Stimulated activated naive CD4-positive, alpha-beta T cell treated with Interleukin-2 at 50 U/mL for 16 hours (primary cell): ENCODE data around the gene FAM32A.
"Not testable (repeated sequence)": the region's sequence is repeated elsewhere in the genome, so short reads cannot be mapped to it uniquely, and the experiment has no call there.

Experiments used
- DNase-seq: peaks from one replicate; lab custom pipeline; 2025; lab: John Stamatoyannopoulos, UW

FAM32A gene

DNA sequence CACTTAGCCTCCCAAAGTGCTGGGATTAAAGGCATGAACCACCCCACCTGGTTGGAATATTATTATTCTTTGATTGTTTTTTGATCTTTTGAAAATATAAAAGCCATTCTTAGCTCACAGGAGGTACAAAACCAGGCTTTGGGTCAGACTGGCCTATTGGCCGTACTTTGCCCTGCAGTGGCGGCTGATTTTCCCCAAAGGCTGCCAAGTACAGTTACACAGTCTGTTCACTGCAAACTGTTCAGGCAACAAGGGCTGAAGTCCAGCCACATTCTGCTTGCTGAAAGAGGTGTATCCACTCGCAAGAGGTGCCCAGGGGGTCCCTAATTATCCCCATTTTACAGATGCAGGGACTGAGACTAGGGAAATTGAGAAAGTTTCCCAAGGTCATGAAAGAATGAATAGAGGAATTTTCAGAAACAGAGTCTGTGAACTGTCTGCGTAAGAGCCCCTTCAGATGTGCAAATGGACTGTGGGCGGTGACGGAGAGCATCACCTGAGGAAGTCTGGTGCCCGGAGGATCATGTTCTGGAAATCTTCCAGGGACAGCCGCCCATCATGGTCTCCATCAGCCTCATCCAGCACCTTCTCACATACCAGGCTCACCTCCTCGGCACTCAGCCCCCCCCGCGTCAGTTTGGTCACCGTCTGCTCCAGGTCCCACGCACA, 20.9 kb upstream of the FAM32A start:
- DNase-seq = no peak

DNA sequence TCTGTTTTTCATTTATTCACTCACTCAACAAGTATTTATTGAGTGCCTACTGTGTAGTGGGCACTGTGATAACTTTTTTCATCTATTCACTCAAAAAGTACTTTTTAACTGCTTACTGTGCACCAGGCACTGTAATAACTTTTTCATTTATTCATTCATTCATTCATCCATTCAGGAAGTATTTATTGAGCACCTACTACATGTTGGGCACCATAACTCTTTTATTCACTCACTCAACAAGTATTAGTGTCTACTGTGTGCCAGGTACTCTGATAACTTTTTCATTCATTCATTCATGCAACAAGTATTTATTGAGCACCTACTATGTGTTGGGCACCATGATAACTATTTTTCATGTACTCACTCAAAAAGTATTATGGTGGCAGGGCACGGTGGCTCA, 18.8 kb upstream of the FAM32A start:
- DNase-seq = no peak

DNA sequence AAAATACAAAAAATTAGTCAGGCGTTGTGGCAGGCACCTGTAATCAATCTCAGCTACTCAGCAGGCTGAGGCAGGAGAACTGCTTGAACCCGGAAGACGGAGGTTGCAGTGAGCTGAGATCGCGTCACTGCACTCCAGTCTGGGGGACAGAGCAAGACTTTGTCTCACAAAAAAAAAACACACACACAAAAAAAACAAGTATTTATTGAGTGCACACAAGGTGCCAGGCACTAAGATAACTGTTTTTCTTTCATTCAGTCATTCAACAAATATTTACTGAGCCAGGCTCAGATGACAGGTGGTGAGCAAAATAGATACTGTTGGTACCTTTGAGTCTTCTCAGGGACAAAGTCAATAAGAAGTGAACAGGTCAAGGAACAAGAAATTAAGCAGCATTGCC, 18.2 kb upstream of the FAM32A start:
- no peak for DNase-seq

DNA sequence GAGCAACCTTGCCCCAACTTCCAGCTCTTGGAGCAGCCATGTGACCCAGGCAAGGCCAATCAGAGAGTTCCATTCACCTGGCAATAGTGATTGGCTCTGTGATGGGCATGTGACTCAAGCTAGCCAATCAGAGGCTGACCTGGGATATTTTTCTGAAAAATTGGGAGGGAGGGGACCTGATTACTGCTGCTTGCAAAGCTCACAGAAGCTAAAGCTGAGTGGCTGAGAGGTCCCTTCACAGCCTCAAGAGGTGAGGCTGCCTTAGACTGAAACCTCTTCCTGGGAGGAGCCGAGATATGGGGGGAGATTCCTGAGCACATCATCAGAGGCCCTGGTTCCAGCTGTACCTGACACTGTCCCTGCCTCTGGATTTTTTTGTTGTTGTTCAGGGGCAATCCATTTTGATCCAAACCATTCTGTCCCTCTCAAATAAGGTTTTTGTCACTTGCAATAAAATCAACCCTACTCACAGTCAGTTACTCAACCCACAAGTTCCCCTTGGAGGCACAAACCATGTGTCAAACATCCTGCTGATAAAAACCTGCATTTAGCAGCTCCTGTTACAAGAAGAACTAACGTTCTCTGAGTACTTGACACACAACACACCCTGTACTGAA, 16.6 kb upstream of the FAM32A start:
- no peak for DNase-seq

DNA sequence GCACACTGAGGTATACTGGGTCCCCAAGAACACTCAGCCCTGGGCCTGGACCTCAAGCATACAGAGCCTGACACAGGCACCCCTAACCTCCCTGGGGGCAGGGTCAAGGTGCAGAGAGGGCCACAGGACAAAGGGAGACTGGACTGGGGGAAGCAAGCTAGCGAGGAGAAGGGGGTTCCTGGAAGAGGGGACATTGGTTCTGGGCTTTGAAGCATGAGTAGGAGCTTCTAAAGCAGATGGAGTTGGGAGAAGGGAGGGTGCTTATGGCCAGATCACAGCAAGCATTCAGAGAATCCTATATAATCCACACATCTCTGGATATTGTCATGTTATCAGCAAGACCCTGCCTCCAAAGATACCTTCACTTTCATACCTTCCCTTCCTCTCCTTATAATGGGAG, 15.1 kb upstream of the FAM32A start:
- no peak for DNase-seq

DNA sequence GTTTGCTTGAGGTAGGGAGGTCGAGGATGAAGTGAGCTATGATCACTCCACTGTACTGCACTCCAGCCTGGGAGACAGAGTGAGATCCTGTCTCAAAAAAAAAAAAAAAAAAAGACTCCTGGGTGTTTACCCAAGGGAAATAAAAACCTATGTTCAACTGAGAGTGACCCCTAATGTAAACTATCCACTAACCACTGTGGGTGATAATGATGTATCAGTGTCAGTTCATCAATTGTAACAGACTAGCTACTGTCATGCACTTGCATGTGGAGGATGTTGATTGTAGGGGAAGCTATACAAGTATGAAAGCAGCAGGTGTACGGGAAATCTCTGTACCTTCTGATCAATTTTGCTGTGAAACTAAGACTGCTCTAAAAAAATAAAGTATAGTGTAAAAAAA, 9.3 kb upstream of the FAM32A start:
- no peak for DNase-seq

DNA sequence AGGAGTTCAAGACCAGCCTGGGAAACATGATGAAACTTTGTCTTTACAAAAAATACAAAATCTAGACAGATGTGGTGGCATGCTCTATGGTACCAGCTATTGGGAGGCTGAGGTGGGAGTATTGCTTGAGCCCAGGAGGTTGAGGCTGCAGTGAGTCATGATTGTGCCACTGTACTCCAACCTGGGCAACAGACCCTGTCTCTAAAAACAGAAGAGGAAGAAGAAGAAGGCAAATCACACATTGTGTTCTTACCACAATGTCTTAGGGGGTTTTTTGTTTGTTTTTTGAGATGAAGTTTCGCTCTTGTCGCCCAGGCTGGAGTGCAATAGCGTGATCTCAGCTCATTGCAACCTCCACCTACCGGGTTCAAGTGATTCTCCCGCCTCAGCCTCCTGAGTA, 6.3 kb upstream of the FAM32A start:
- not testable (repeated sequence) for DNase-seq

DNA sequence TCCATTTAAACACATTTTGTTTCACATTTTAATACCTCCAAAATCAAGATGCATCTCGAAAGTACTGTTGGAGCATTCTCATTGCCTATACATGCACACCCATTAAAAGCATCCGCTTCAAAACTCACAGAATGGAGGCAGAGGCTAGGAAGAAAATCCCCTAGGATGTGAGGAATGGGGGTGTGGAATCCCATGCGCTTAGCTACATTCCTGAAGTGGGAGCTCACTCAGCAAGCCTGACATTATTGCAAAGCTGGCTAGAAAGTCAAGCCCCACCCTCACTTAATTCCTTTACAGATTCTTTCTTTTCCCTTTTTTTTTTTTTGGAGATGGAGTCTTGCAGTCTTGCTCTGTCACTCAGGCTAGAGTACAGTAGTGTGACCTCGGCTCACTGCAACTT, 4.6 kb upstream of the FAM32A start:
- DNase-seq = no peak

DNA sequence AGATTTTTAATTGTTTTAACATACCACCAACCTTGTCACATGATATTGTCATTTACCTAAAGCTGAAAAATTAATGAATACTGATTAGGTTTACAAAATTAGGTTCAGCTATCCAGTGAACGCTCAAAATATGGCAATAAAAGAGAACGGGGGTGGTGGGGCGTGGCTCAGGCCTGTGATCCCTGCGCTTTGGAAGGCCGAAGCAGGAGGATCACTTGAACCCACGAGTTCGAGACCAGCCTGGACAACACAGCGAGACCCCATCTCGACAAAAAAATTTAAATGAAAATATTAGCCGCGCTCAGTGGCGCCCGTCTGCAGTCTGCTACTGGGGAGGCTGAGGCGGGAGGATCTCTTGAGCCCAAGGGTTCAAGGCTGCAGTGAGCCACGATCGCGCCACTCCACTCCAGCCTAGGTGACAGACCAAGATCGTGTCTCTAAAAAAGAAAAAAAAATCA, 516 bp upstream of the FAM32A start:
- DNase-seq = no peak

DNA sequence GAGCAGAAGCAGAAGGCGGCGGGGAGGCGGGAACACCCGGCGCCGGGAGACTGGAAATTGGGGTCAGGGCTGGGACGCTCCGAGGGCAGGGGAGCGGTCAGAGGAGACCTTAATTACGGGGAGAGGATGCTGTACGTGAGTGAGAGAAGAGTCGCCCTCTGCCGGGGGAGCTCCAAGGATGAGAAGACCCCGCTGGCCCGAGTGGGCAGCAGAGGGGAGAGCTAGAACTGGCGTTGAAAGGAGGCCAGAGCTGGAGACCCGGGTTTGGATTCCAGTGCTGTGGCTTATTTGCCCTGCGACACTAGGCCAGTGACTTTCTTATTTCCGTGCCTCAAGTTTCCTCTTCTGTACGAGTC, 536 bp downstream of the FAM32A start:
- DNase-seq = peak; percentile 35

DNA sequence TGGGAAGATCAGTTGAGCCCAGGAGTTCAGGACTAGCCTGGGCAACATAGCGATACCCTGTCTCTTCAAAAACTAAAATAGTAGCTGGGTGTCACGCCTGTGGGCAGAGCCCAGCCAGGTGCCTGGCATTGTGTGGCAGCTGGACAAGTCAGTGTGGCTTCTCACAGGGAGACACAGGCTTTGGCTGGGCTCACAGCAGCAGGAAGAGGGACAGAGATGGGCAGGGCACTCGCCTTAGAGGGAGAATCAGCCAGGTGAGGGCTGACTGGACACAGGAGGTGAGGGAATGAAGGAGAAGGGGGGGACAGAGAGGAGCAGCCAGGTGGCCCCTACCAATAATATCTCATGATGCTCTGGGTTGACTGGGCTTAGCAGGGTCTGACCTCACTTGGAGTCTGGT, 3.3 kb downstream of the FAM32A start:
- no peak for DNase-seq

DNA sequence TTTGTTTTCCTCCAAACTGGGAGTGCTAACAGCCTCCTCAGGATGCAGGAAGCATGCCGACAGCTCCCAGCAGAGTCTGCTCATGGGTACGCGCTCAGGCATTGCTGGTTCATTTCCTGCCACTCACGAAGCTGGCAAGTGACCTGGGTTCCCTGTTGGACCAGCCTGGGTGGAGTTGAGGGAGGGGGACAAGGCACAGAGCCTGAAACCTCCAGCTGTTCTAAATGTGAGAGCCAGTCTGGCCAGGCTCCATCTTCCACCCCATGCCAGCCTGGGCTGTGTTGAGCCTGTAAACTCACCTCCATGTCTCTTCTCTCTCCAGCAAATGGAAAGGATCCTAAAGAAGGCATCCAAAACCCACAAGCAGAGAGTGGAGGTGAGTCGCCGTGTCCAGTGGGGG, 5.0 kb downstream of the FAM32A start:
- DNase-seq = no peak

DNA sequence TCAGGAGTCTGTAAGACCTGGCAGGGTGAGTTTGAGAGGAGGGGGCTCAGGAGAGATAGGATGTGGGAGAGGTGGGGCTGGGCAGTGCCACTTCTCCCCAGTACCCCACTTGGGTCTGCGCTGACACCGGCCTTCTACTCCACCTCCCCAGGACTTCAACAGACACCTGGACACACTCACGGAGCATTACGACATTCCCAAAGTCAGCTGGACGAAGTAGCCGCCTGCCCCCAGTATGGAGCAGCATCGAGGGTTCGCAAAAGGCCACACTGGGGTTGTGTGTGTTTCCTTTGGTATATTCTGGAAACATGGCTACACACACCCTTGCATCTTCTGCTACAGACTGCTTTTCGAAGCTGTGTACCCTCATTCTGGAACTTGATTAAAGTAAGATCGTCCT, 5.5 kb downstream of the FAM32A start:
- DNase-seq = no peak

DNA sequence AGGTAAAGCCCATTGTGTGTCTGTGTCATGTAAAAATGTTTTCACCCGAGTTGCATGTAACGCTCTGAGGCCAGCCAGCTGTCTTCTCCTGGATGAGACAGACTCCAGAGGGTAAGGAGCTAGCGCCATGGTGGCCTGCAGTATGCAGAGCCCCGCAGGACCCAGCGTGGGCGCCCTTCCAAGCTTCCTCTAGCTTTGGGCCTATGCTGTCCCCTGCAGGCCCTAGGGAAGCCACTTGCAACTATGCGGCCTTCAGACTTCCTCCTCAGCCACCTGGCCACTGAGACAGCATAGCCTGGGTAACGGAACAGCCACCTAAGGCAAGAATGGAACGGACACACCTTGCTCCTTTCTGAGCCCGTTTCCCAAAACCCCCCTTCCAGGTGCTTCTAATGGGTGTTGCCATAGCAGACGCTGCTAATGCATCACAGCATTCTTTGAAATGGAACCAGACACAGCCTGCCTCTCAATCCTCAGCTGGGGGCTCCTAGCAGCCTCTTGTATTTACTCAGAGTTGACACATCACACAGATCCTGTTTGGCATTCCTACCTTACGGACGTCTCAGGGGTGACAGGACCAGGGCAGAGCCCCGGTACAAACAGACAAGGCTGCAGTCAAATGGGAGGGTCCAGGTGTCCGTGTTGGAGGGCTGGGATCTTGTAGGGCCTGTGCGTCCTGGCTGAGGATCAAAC, 6.2 kb downstream of the FAM32A start:
- no peak for DNase-seq

DNA sequence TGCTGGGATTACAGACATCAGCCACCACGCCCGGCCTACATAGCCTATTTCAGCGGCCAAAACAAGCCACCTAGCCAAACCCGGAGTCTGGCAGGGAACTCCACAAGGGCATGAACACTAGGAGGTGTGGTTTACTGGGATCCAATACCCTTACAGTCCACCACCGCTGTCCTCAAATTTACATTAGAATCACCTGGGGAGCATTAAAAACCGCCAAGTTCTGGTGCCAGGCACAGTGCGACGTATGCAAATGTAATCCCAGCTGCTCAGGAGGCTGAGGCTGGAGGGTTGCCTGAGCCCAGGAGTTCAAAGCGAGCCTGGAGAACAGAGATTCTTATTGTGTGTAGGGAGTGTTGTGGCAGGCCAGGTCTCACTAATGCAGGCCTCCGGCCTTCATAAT, 8.3 kb downstream of the FAM32A start:
- no peak for DNase-seq

DNA sequence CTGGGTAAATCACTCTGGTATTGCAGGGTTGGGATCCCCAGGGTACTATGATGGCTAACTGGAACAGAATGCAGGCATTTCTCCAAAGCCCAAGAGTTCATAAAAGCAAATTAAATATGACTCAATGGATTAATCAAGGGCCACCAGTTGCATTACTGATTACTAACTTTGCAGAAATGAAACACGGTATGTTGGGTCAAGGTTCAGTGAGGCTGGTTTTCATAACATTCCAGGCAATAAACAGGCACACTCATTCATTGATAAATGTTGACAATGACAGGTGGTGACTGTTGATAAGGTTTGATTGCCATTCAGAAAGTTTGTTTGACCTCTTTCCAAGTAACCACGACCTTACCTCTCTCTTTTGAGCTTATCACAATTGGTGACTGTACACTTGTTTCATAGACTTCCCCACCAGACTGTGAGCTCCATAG, 12.0 kb downstream of the FAM32A start:
- DNase-seq = no peak

DNA sequence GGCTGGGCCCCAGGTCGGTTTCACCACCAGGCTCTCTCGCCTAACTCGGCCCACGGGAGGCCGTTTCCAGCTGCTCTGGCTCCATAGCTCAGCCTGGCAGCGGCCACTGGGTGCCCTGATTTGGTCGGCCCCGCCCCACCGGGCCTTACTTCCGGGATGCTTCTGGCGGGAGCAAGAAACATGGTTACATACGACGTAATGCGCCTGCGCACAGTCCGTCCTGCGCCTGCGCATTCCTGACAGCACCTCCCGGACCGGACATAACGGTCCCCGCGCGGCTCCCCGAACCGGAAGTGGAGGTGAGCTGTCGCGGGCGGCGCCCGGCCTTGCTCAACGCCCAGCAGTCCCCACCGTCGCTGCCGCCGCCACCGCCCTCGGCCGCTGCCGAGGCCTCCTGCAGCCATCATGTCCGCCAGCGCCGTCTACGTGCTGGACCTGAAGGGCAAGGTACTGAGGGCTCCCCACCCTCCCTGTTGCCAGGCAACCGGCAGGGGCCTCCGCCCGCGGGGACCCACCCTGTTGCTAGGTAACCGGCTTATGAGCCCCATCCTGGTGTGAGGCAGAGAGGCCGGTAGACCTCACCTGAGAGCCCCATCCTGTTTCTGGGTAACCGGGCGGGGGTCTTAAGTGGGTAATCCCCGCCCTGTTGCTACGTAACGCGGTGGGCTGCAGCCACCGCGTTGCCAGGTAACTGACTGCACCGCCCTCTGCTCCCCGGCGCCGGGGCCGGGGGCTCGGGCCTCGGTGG, 12.6 kb downstream of the FAM32A start, which contains the start of gene AP1M1:
AP1M1 (plus strand) TSS at position 290 of the 748 bp plus-strand sequence; CDS start at position 406, 116 bp downstream.
- DNase-seq = peak; percentile 97

DNA sequence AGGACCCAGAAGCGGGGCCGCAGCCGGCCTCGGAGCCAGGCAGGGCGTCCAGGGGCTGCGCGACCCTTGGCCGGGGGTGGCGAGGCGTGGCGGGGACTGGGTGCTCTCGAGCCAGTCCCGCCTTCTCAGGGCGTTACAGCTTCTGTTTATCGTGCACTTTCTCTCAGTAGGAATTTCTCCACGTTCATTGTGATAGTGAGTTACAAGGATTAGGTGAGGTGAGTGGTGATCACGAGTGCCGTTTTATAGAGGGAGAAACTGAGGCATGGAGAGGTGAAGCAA, 13.1 kb downstream of the FAM32A start:
- no peak for DNase-seq

DNA sequence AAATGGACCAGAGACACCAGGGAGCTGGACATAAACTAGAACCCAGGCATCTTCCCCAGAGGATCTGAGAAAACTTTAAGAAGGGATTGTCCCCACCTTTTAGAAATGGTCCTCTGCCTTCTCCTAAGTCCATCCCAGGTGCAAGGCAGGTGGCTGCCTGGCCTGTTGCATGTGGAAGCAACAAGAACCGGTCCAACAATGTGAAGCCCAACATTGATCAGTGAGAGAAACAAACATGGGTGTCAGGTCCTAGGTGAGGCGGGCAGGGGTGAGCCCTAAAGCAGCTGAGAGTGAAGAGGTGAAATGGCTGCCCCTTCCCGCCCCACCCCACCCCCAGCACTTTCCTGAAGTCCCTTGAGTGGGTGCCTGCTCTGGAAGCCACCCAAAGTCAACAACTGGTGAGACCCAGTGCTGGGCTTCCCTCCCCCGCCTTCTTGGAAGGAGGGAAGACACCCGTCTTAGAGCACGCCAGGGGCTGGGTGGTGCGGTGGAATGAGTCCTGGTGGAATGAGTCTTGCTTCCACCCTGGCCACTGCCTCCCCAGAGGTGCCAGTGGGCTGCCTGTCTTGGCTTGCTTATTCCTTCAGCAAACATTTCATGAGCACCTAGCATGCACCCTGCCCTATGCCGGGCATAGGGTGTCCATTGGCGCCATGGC, 14.2 kb downstream of the FAM32A start:
- no peak for DNase-seq

DNA sequence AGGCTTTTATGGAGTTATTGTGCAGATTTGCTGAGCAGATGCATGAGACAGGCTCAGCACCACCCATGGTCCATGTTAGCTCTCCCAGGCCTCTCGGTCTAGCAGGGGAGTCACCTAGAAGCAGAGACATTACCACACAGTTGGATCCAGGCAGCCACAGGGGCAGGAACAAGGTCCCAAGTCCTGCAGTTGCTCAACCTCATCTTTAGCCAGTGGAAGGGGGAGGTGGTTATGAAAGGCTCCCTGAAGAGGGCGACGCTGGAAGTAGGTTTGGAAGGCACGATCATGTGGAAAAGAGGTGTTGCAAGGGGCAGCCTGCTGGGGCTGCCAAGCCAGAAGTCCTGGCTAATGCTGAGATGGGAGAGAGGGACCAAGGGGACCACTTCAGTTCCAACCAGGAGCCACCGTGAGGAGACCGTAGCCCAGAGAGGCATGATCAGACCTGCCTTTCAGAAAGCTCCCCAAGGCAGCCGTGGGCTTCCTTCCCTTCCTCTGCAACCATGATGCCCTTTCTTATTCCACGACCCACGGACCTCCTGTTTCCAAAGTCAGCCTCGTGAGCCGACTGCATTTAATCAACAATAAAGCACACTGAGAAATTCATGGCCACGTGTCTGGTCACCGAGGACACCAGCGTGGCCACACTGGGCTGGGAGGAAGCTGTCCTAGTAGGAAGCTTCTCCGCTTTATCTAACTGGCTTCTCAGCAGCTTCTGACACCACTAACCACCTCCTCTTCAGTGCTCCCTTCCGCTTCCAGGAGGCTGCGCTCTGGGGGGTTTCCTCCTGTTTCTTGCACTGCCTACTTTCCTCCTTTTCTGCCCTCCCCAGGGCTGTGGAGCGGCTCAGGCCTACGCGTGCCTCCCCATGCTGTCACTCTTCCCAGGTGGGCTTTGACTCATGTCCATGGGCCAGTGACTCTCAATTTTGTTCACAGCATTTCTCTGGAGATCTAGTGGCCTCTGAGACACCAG, 15.1 kb downstream of the FAM32A start:
- no peak for DNase-seq

DNA sequence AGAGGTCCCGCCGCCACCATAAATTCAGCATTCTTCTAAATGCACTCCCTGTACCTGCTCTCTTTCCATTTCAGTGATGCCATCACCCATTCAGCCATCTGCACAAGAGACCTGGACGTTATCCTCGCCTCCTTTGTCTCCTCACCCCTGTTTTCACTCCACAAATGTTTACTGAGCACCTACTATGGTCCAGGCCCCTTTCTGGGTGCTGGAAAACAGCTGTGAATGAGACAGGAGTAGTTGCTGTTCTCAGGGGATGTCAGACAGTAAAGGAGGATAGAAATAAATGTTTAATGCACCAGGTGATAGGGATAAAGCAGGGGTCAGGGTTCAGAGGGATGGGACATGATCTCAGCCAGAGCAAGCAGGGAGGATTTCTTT, 15.8 kb downstream of the FAM32A start:
- no peak for DNase-seq
